ENCODE measurements around the gene LY9.
"Not testable (repeated sequence)": the region's sequence is repeated elsewhere in the genome, so short reads cannot be mapped to it uniquely, and the experiment has no call there.

LY9 gene

DNA sequence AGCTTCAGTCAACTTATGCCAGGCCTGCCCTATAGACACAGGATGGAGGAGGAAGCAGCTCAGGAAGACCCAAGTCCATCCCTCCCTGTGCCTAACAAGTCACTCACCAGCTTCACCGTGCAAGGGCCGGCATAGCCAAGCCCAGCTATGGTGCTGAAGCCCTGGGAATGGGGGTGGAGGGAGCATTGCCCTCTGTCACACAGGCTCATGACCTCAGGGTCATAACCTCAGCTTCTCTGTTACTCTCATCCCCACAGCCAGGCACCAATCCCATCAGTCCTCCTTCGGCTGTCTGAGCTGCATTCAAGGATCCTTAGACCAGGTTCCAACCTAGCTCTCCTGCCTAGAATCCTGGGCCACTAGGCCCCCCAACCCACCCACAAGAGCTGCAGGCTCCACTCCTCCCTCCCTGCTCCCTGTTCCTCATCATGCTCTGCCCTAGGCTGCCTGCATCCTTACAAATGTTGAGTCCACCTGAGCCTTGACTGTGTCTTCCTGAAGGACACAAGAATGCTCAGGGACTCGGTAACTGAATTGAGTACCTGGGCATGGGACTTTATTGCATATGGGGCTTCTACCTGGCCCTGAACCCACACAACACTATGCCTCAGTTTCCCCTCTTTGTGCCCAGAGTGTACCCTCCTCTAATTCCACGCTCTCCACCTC, 65.0 kb downstream of the LY9 start:
- Histone ChIP-seq H3K4me2 (peak overlapping the region; percentile 67 to 94 (median 80); a peak in 18 of 22 replicates), H3K27ac (no peak overlapping the region), H3K9ac (no peak overlapping the region), H3K4me3 (no peak overlapping the region), H4K20me1 (no peaks in the 10 kb centered on the region), H3K9me3 (replicated peaks in 1 of 11) (no peaks in the 10 kb centered on the region), H3K27me3 (no peaks in the 10 kb centered on the region), H3K4me1 (peaks cover 37 to 72% (median 52%) of the 10 kb centered on the region in 10 experiments), H3K36me3 (no peaks in the 10 kb centered on the region)
- TF ChIP-seq Cebpa-rat (IDR thresholded peaks at IDR 0.05) = no peak

DNA sequence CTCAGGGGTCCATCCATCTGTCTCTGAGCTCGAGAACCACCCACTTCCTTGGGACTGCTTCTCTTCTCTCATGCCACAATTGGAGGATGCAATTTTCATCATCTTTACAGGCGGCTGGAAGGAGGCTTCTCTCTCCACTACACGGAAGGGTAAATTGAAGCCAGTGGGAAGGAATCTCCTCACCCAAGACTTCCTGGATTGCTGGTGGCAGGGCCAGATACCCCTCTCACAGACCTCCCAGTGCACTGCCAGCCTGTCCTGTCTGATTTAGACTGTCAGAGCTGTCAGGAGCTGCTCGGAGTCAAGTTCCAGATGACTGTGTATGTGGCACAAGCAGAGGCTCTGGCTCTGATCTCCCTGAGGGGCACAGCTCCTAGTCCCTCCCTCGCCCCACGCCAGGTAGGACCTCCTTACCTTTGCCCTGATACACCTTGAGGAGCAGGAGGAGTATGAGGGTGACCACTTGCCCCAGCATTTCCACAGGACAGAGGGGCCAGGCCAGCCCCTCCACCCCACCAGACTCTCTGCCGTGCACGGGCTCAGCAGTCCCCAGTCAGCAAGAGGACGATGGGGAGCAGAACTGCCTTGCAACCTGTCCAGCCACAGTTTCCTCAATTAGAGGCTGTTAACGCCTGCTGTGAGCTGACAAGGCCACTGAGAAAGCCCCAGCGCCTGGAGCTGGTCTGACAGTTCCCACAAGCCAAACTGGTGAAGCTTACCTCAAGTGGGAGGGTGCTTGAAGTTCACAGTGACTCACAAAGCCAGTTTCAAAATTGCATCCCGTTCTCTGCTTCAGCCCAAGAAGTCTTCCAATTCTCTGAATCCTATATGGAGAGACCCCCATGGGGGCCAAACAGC, 66.5 kb downstream of the LY9 start, which contains the start of gene CD244:
Gene CD244, minus strand, starts transcription at position 685 of the 858 bp plus-strand sequence. Its CDS starts 210 bp downstream, at position 475.
- peak within 1 kb of the TSS in 8 of 11 experiments; percentile 19 to 72 (median 42); a peak in 11 of 22 replicates for H3K9ac ChIP-seq
- H3K4me2 ChIP-seq = peak within 1 kb of the TSS; percentile 67 to 94 (median 80)
- peak within 1 kb of the TSS in 9 of 11 experiments; percentile 41 to 83 (median 63); a peak in 17 of 22 replicates for H3K27ac ChIP-seq

DNA sequence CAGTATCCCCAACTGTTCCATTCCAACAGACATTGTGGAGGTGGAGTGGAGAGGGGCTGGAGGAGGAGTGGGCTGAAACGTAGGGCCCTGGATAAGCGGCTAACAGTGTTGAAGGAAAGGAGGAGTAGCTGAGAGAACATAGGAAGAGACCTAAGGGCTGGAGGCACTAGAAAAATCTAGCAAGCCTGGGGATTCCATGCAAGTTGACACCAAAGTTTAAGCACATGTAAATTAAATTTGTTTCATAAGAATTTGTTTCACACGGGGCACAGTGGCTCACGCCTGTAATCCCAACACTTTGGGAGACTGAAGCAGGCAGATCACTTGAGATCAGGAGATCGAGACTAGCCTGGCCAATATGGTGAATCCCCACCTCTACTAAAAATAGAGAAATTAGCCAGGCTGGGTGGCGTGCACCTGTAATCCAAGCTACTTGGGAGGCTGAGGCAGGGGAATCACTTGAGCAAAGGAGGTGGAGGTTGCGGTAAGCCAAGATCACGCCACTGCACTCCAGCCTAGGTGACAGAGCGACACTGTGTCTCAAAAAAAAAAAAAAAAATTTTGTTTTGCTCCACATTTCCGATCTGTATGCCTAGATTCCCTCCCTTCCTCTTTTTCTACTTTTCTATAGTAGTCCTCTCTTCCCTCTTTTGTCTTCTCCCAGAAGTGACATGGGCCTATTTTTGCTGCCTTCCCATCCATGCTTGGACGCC, 67.2 kb downstream of the LY9 start:
- no peaks in the 10 kb centered on the region for H4K20me1 ChIP-seq
- no peaks in the 10 kb centered on the region for H3K27me3 ChIP-seq
- peak overlapping the region in 9 of 11 experiments; percentile 41 to 83 (median 63); a peak in 16 of 22 replicates for H3K27ac ChIP-seq
- no peaks in the 10 kb centered on the region for H3K9me3 ChIP-seq (replicated peaks in 1 of 11)
- peak overlapping the region in 3 of 10 experiments; percentile 12 to 47 (median 30); a peak in 5 of 20 replicates for H3K4me3 ChIP-seq
- H3K9ac ChIP-seq = peak overlapping the region in 8 of 11 experiments; percentile 19 to 72 (median 42); a peak in 11 of 22 replicates
- no peak for TF ChIP-seq Cebpa-rat (IDR thresholded peaks at IDR 0.05)
- peak overlapping the region; percentile 67 to 94 (median 80) for H3K4me2 ChIP-seq
- peaks cover 36 to 77% (median 52%) of the 10 kb centered on the region in 10 experiments for H3K4me1 ChIP-seq
- no peaks in the 10 kb centered on the region for H3K36me3 ChIP-seq

More for the DNA sequence above, 66.5 kb downstream of the LY9 start, which contains the start of gene CD244:
- no peaks in the 10 kb centered on the region for H3K27me3 ChIP-seq
- no peaks in the 10 kb centered on the region for H3K36me3 ChIP-seq
- no peak for TF ChIP-seq Cebpa-rat (IDR thresholded peaks at IDR 0.05)
- H3K9me3 ChIP-seq (replicated peaks in 1 of 11) = no peaks in the 10 kb centered on the region
- H3K4me3 ChIP-seq = peak within 1 kb of the TSS in 3 of 10 experiments; percentile 12 to 47 (median 30); a peak in 5 of 20 replicates
- no peaks in the 10 kb centered on the region for H4K20me1 ChIP-seq
- peaks cover 36 to 72% (median 52%) of the 10 kb centered on the region in 10 experiments for H3K4me1 ChIP-seq

DNA sequence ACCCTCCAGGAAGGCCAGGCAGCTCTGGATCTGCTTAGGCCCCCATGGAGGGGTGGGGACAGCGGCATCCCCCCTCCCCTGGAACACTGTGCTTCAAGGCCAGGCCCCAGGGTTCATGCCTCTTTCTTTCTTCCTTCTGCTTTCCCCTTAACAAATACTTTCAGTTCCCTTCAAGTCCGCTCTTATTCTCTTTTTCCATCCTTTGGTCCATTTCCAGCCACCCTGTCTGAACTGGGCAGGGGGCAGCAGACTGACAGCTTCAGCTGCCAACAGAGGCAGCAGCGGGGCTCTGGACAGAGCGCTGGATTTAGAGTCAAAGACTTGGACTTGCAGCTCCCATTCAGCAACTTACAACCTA, 67.8 kb downstream of the LY9 start:
- peaks cover 36 to 74% (median 50%) of the 10 kb centered on the region in 10 experiments for H3K4me1 ChIP-seq
- H4K20me1 ChIP-seq = no peaks in the 10 kb centered on the region
- H3K4me2 ChIP-seq = peak overlapping the region; percentile 67 to 94 (median 80)
- no peaks in the 10 kb centered on the region for H3K36me3 ChIP-seq
- H3K9ac ChIP-seq = peak overlapping the region in 8 of 11 experiments; percentile 19 to 72 (median 42); a peak in 10 of 22 replicates
- TF ChIP-seq Cebpa-rat (IDR thresholded peaks at IDR 0.05) = no peak
- no peaks in the 10 kb centered on the region for H3K27me3 ChIP-seq
- H3K9me3 ChIP-seq (replicated peaks in 1 of 11) = no peaks in the 10 kb centered on the region
- H3K4me3 ChIP-seq = peak overlapping the region in 3 of 10 experiments; percentile 12 to 47 (median 30); a peak in 3 of 20 replicates
- peak overlapping the region in 9 of 11 experiments; percentile 41 to 83 (median 63); a peak in 16 of 22 replicates for H3K27ac ChIP-seq

DNA sequence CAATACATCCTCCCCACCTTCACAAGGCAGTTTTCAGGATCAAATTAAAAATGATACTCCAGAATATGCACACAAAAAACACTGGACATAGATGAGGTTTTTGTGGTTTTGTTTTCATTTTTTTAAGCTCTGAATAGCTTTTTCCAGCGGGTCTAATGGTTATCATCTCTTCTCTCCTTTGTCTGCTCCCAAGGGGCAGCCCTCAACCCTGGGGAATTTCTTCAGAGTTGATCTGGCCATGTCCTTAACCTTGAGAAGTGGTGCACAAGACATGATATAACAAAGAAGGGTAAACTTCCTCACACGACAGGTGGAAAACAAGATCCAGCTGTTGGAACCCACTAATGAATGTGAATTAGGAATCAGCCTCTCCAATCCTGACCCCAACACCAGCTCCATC, 68.2 kb downstream of the LY9 start:
- Histone ChIP-seq H3K4me3 (no peak overlapping the region), H3K27ac (peak overlapping the region in 8 of 11 experiments; percentile 45 to 83 (median 64); a peak in 16 of 22 replicates), H4K20me1 (no peaks in the 10 kb centered on the region), H3K9me3 (replicated peaks in 1 of 11) (no peaks in the 10 kb centered on the region), H3K9ac (peak overlapping the region in 4 of 11 experiments; percentile 35 to 72 (median 45); a peak in 5 of 22 replicates), H3K4me1 (peaks cover 36 to 70% (median 45%) of the 10 kb centered on the region in 10 experiments), H3K4me2 (peak overlapping the region; percentile 67 to 94 (median 80)), H3K36me3 (no peaks in the 10 kb centered on the region), H3K27me3 (no peaks in the 10 kb centered on the region)
- no peak for TF ChIP-seq Cebpa-rat (IDR thresholded peaks at IDR 0.05)

DNA sequence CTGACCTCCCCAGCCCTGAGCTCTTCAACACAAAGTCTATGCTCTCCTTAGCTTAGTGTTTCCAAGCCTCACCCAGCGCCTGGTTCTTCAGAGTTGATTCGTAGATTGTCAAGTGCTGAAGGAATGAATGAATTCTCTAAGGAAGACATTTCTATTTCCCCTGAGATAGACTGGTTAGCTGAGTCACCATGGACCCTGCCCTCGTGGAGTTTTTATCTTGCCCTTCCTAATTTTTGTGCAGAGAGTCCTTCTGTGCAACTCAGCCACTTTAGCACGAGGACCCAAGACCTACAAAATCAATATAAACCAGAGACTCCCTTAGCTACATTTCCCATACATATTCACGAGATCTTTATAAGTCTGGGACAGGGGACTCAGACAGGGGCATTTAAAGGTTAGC, 69.4 kb downstream of the LY9 start:
- Histone ChIP-seq H3K4me3 (no peak overlapping the region), H3K27me3 (no peaks in the 10 kb centered on the region), H3K4me1 (peaks cover 36 to 62% (median 40%) of the 10 kb centered on the region in 10 experiments), H3K36me3 (no peaks in the 10 kb centered on the region), H4K20me1 (no peaks in the 10 kb centered on the region), H3K9me3 (replicated peaks in 1 of 11) (no peaks in the 10 kb centered on the region), H3K27ac (no peak overlapping the region), H3K4me2 (peak overlapping the region in 2 of 11 experiments; percentile 36 to 90; a peak in 2 of 22 replicates), H3K9ac (no peak overlapping the region)
- no peak for TF ChIP-seq Cebpa-rat (IDR thresholded peaks at IDR 0.05)

DNA sequence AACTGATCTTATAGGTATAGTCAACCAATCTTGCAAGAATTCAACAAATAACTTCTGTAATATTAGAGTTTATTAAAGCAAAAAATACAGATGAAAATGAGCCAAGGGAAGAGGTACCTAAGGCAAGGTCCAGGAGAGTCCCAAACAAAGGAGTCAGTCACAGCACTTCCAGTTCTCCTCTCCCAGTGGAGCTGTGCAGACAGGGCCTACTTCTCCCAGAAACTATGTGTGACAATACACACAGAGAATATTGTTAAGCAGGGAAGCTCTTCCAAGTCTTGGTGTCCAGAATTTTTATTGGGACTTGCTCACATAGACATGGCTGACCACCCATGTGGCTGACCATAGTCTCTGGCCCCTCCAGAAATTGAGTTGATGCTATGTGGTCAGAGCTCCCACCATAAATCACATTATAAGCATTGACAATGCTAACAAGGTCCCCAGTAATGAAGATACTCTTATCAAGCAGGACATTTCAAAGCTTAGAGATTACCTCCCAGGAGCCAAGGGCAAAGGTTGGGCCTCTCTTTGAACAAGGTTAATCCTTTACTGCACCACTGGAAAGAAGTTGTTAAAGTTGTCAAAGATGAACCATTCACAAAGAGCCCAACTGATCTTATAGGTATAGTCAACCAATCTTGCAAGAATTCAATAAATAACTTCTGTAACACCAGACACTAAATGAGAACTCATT, 70.2 kb downstream of the LY9 start:
- H3K4me1 ChIP-seq = peaks cover 35 to 56% (median 38%) of the 10 kb centered on the region in 10 experiments
- H3K9me3 ChIP-seq (replicated peaks in 1 of 11) = no peaks in the 10 kb centered on the region
- TF ChIP-seq Cebpa-rat (IDR thresholded peaks at IDR 0.05) = no peak
- no peak overlapping the region for H3K9ac ChIP-seq
- H3K4me3 ChIP-seq = no peak overlapping the region
- no peaks in the 10 kb centered on the region for H3K27me3 ChIP-seq
- H3K27ac ChIP-seq = no peak overlapping the region
- no peaks in the 10 kb centered on the region for H4K20me1 ChIP-seq
- no peaks in the 10 kb centered on the region for H3K36me3 ChIP-seq
- H3K4me2 ChIP-seq = no peak overlapping the region

DNA sequence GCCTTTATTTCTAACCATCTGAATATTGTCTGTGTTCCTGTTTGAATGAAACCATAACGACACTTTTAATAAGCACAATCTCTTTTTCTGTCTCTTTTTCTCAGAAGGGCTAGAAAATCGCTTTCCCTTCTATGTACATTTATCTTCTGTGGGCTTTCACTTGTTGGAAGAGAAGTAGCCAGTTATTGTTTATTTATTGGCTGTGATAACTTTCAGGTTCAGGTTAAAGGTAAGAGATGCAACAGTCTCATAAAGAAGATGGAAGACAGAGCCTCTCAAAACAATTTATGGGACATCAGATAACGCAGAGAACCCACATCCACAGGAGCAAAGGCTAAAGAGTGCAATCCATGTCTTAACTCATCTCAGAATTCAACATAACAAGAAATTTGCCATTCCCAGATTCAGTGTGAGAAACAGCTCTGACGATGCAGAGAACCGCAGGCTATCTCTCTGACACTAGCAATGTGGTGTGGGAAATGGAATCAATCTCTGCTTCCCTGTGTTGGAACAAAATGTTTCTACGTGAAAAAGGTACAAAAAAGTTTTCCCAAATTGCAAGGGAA, 70.8 kb downstream of the LY9 start:
- no peak overlapping the region for H3K4me2 ChIP-seq
- no peak for TF ChIP-seq Cebpa-rat (IDR thresholded peaks at IDR 0.05)
- no peaks in the 10 kb centered on the region for H3K9me3 ChIP-seq (replicated peaks in 1 of 11)
- H3K4me1 ChIP-seq = peaks cover 28 to 49% (median 31%) of the 10 kb centered on the region in 10 experiments
- H3K9ac ChIP-seq = no peak overlapping the region
- no peaks in the 10 kb centered on the region for H3K27me3 ChIP-seq
- no peaks in the 10 kb centered on the region for H4K20me1 ChIP-seq
- no peak overlapping the region for H3K4me3 ChIP-seq
- no peaks in the 10 kb centered on the region for H3K36me3 ChIP-seq
- H3K27ac ChIP-seq = no peak overlapping the region

DNA sequence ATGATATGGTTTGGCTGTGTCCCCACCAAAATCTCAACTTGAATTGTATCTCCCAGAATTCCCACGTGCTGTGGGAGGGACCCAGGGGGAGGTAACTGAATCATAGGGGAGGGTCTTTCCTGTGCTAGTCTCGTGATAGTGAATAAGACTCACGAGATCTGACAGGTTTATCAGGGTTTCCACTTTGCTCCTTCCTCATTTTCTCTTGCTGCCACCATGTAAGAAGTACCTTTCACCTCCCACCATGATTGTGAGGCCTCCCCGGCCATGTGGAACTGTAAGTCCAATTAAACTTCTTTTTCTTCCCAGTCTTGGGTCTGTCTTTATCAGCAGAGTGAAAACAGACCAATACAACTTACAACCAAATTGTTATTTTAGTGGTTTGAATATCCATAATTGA, 71.7 kb downstream of the LY9 start:
- H4K20me1 ChIP-seq, H3K27ac ChIP-seq, H3K9ac ChIP-seq: not testable (repeated sequence)

More for the DNA sequence above, 71.7 kb downstream of the LY9 start:
- H3K36me3 ChIP-seq; H3K27me3 ChIP-seq; H3K9me3 ChIP-seq (replicated peaks in 1 of 11); H3K4me3 ChIP-seq: not testable (repeated sequence)
- Histone ChIP-seq H3K4me1 (peaks cover 20 to 41% (median 23%) of the 10 kb centered on the region in 10 experiments), H3K4me2 (peak overlapping the region in 3 of 11 experiments; percentile 12 to 48 (median 16); a peak in 4 of 22 replicates)

Measured in BLaER1 treated with 17β-estradiol and CSF1 and Interleukin-3, amounts not matched to agents 10 nM and 100 nM (cell line).